ENCODE results near the gene LUZP1. TPM values are rescaled to one million over a fixed set of nuclear protein-coding genes. Genes with fewer than 3 reads are reported as not detected.

LUZP1 gene
- total RNA-seq, 1 experiment from 2014 or later: 22.4 TPM

DNA sequence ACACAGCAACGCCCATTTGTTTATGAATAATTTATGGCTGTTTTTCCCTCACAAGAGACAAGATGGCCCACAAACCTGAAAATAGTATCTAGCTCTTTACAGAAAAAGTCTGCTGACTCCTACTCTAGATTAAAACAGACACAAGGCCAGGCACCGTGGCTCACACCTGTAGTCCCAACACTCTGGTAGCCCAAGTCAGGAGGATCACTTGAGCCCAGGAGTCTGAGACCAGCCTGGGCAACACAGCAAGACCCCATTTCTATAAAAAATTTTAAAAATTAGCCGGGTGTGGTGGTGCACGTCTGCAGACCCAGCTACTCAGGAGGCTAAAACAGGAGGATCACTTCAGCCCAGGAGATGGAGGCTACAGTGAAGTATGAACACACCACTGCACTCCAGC, 34.6 kb downstream of the LUZP1 start:
- H3K4me2 ChIP-seq (ENCODE audit: low read length): no peak overlapping the region
- intact Hi-C loops (cut with micrococcal nuclease): no loop called here
- peaks cover 2 to 16% of the 10 kb centered on the region in 2 experiments; a peak in 2 of 4 replicates for H3K4me1 ChIP-seq (ENCODE audit: control insufficient read depth in 1 of 2, insufficient read depth in 2 of 2, low read length in 2 of 2)
- RAD21 ChIA-PET (ENCODE audit: low non-redundant PET in 1 of 2, low total read pairs in 2 of 2, uncharacterized antibody in 2 of 2, unreplicated experiment in 2 of 2): no interaction called here
- no peak overlapping the region for H3K9ac ChIP-seq (ENCODE audit: low read length)
- H3K4me3 ChIP-seq (replicated peaks in 1 of 2; ENCODE audit: low read depth in 1 of 2, low read length in 2 of 2): no peak overlapping the region
- ATAC-seq: no peak
- DNase-seq (ENCODE audit: low read depth, low spot score): no peak
- H3K79me2 ChIP-seq (ENCODE audit: insufficient read depth, low read length): peaks cover 84% of the 10 kb centered on the region
- BruUV-seq (replicated peaks): no TSS peak
- CTCF ChIA-PET: no interaction called here
- H3K9me2 ChIP-seq (ENCODE audit: insufficient read depth): no peaks in the 10 kb centered on the region
- H3K27ac ChIP-seq (ENCODE audit: low read depth, low read length): no peak overlapping the region
- TF ChIP-seq SIN3A (IDR thresholded peaks at IDR 0.05; ENCODE audit: low read depth) (no peak), POLR2AphosphoS5 (IDR thresholded peaks at IDR 0.05; ENCODE audit: low read depth, low read length) (no peak), TCF7L2 (IDR thresholded peaks at IDR 0.05; ENCODE audit: borderline replicate concordance, extremely low read depth, insufficient read depth, insufficient read length) (no peak), YY1 (IDR thresholded peaks at IDR 0.05; ENCODE audit: extremely low read depth, insufficient replicate concordance, low read depth, low read length) (no peak), FOSL1 (IDR thresholded peaks at IDR 0.05; ENCODE audit: low read depth) (no peak), POLR2A (IDR thresholded peaks at IDR 0.05; ENCODE audit: borderline replicate concordance, extremely low read depth, insufficient read depth, insufficient read length) (no peak), JUND (IDR thresholded peaks at IDR 0.05) (no peak), SP1 (IDR thresholded peaks at IDR 0.05; ENCODE audit: low read depth) (no peak), SRF (IDR thresholded peaks at IDR 0.05; ENCODE audit: low read depth) (no peak), CTCF (IDR thresholded peaks at IDR 0.05 in 2 of 3, conservative IDR thresholded peaks at IDR 0.05 in 1 of 3; ENCODE audit: borderline replicate concordance in 1 of 3, insufficient read depth in 1 of 3, low read depth in 2 of 3, low read length in 2 of 3) (no peak), EZH2 (IDR thresholded peaks at IDR 0.05) (no peak), CBX3 (IDR thresholded peaks at IDR 0.05; ENCODE audit: low read depth) (no peak), EZH2phosphoT487 (IDR thresholded peaks at IDR 0.05; ENCODE audit: borderline replicate concordance) (no peak)
- TF ChIP-seq, protein P1, sequence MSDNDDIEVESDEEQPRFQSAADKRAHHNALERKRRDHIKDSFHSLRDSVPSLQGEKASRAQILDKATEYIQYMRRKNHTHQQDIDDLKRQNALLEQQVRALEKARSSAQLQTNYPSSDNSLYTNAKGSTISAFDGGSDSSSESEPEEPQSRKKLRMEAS (IDR thresholded peaks at IDR 0.05): no peak
- TF ChIP-seq, protein P2, sequence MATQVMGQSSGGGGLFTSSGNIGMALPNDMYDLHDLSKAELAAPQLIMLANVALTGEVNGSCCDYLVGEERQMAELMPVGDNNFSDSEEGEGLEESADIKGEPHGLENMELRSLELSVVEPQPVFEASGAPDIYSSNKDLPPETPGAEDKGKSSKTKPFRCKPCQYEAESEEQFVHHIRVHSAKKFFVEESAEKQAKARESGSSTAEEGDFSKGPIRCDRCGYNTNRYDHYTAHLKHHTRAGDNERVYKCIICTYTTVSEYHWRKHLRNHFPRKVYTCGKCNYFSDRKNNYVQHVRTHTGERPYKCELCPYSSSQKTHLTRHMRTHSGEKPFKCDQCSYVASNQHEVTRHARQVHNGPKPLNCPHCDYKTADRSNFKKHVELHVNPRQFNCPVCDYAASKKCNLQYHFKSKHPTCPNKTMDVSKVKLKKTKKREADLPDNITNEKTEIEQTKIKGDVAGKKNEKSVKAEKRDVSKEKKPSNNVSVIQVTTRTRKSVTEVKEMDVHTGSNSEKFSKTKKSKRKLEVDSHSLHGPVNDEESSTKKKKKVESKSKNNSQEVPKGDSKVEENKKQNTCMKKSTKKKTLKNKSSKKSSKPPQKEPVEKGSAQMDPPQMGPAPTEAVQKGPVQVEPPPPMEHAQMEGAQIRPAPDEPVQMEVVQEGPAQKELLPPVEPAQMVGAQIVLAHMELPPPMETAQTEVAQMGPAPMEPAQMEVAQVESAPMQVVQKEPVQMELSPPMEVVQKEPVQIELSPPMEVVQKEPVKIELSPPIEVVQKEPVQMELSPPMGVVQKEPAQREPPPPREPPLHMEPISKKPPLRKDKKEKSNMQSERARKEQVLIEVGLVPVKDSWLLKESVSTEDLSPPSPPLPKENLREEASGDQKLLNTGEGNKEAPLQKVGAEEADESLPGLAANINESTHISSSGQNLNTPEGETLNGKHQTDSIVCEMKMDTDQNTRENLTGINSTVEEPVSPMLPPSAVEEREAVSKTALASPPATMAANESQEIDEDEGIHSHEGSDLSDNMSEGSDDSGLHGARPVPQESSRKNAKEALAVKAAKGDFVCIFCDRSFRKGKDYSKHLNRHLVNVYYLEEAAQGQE (IDR thresholded peaks at IDR 0.05; ENCODE audit: low read depth): no peak
- H4K20me1 ChIP-seq (ENCODE audit: insufficient read depth): no peaks in the 10 kb centered on the region
- no peak overlapping the region for H2AFZ ChIP-seq (ENCODE audit: low read depth, low read length, poor library complexity, severe bottlenecking)
- POLR2A ChIA-PET: no interaction called here
- no peaks in the 10 kb centered on the region for H3K36me3 ChIP-seq (ENCODE audit: control insufficient read depth in 1 of 2, insufficient read depth in 2 of 2, low read length in 2 of 2)
- no peaks in the 10 kb centered on the region for H3K9me3 ChIP-seq (ENCODE audit: control insufficient read depth in 1 of 2, insufficient read depth in 1 of 2, low read depth in 1 of 2, low read length in 2 of 2)
- no peaks in the 10 kb centered on the region for H3K27me3 ChIP-seq (ENCODE audit: insufficient read depth, low read length)
